Mucosa of descending colon (tissue), 3 donors: ENCODE results near the gene ATP11B. TPM values are rescaled to one million over a fixed set of nuclear protein-coding genes. Genes with fewer than 3 reads are reported as not detected.
"Not testable (repeated sequence)": the region's sequence is repeated elsewhere in the genome, so short reads cannot be mapped to it uniquely, and the experiment has no call there.

ENCODE experiments used
- ATAC-seq: fragments of 200-7000 bp; cut with Tn5 transposase; one replicate; pipeline ENCODE4 v1.9.1; 2020; ENCODE audit warnings: mild to moderate bottlenecking, moderate library complexity
- DNase-seq, 3 donors: peaks; one replicate each; pipeline ENCODE4 v3.0.0-alpha.2; 2020
- H3K36me3 ChIP-seq: fragments of 200-600 bp; one replicate; pipeline ENCODE4 v1.8.0; 2021; ENCODE audit warnings: low read depth, mild to moderate bottlenecking
- H3K4me1 ChIP-seq: fragments of 200-600 bp; one replicate; pipeline ENCODE4 v1.8.0; 2021; ENCODE audit warnings: low read depth, mild to moderate bottlenecking
- H3K4me3 ChIP-seq: fragments of 200-600 bp; one replicate; pipeline ENCODE4 v1.8.0; 2021; ENCODE audit warnings: mild to moderate bottlenecking
- H3K9me3 ChIP-seq: fragments of 200-600 bp; one replicate; pipeline ENCODE4 v1.8.0; 2021; ENCODE audit warnings: mild to moderate bottlenecking
- CTCF ChIP-seq: fragments of 200-600 bp; IDR thresholded peaks from one replicate; pipeline ENCODE4 v1.8.0; 2022; ENCODE audit warnings: antibody characterized with exemption, mild to moderate bottlenecking
- intact Hi-C, 2 donors: fragments of 100-400 bp; cut with DNase I in 1 of 2; cut with micrococcal nuclease in 1 of 2; formaldehyde crosslinking; loops; one replicate each; pipeline versions ENCODE4 v1.11.0 to v1.11.1; 2022; cut with DNase I, micrococcal nuclease
- total RNA-seq, 3 donors: library from RNA; stranded (reverse); fragmentation: NEBNext Ultra II Directional in 2 of 3; extraction: Animal tissue kit (Norgen Biotek cat#: 25700) in 2 of 3; gene quantifications; one replicate each; pipeline versions ENCODE4 v1.2.1 to v1.2.4, GENCODE V29; 2021 to 2023
- donor health status: DM: no; HTN: no; CAD: no; lungs with moderate emphysema.
- donor health status: DM: no; HTN: no; CAD: no.
- donor health status: DM: no; HTN: yes; CAD: no.

ATP11B gene
- total RNA-seq, 3 donors from 2014 or later = 100 to 107 (median 102) TPM

DNA sequence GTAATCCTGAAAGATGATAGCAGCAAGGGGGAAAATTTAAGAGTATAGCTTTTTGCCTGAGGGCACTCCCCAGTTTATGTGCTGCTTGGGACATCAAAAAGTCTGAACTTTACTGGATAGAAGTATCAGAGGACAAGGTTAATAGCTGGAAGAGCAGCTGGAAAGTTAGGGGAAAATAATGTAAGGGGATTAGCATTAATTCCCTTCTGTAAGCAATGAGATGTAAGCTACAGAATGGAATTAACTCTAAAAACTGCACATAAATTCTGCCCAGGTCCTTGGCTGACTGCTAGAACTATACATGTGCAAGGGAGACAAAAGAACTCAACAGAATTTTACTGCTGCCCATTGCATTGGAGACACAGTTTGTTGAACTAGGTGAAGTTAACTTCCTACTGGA lies 55.6 kb downstream of the ATP11B start:
- H3K36me3 ChIP-seq = no peaks in the 10 kb centered on the region
- no peak for ATAC-seq
- no peaks in the 10 kb centered on the region for H3K9me3 ChIP-seq
- H3K4me3 ChIP-seq = no peak overlapping the region
- DNase-seq = no peak
- intact Hi-C loops = no loop called here
- no peaks in the 10 kb centered on the region for H3K4me1 ChIP-seq
- no peak for TF ChIP-seq CTCF

DNA sequence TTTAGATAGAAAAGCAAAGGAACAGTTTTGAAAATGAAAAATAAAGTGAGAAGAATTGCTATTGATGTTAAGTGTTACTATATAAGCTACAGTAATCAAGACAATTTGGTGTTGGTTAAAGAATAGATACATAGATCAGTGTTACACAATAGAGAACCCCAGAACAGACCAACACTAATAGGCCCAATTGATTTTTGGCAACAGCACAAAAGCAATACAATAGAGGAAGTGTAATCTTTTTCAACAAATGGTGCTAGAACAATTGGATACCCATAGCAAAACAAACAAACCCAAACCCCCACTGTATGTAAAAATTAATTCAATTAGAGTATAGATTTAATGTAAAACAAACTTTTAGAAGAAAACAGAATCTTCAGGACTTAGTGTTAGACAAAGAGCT lies 61.8 kb downstream of the ATP11B start:
- Histone ChIP-seq H3K4me3 (no peak overlapping the region), H3K36me3 (no peaks in the 10 kb centered on the region), H3K4me1 (no peaks in the 10 kb centered on the region), H3K9me3 (no peaks in the 10 kb centered on the region)
- no peak for TF ChIP-seq CTCF
- DNase-seq (no peak), ATAC-seq (no peak)
- intact Hi-C loops = no loop called here

DNA sequence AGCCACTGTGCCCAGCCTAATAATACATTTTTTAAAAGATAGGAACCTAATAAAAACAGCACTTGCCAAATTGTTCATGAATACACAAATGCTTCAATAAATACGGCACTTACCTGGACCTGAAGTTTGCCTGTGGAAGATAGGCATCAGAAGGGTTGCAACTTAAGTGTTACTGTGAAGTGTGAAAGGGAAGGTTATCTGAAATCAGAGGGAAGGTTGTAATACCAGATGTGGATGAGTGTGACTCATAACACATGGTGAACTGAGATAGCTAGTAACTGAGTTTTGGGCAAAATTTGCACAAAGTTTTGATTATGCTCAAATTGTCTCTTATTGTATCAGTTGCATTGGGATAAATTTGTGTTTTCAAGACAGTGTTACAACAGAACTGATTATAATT lies 68.0 kb downstream of the ATP11B start:
- DNase-seq = no peak
- no peak overlapping the region for H3K4me3 ChIP-seq
- ATAC-seq = no peak
- H3K4me1 ChIP-seq = no peaks in the 10 kb centered on the region
- no peaks in the 10 kb centered on the region for H3K9me3 ChIP-seq
- no peaks in the 10 kb centered on the region for H3K36me3 ChIP-seq
- intact Hi-C loops = no loop called here
- TF ChIP-seq CTCF = no peak

DNA sequence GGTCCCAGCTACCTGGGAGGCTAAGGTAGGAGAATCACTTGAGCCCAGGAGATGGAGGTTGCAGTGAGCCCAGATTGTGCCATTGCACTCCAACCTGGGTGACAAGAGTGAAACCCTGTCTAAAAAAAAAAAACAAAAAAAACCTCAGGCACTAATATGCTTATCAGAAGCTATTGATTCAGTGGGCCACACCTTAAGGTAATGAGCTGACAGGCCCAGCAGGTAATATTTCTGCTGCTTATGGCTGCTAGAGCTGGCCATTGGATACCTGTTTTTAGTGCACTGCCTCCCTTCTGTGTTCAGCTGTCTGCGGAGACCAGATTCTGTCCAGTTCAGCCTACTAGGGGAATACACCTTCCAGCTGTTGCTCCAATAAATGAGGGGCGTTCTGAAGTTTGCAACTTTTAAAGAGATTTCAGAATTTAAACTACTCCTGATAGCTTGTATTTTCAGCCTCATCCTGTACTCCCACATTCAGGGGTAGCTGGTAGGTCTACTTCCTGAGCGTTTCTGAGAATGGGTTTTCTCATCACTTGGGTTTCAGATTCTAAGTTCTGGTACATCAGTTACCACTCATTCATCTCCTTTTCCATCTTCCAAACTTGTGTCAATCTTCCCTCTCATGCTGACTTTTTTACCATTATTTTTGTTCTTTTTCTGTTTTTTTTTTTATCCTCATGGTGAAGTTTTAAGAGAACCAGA lies 69.0 kb downstream of the ATP11B start:
- H3K4me1 ChIP-seq = no peaks in the 10 kb centered on the region
- H3K4me3 ChIP-seq = no peak overlapping the region
- no peaks in the 10 kb centered on the region for H3K36me3 ChIP-seq
- no peaks in the 10 kb centered on the region for H3K9me3 ChIP-seq
- intact Hi-C loops = no loop called here
- no peak for TF ChIP-seq CTCF
- DNase-seq (no peak), ATAC-seq (no peak)

- ATAC-seq = no peak
- no peak for TF ChIP-seq CTCF
- Histone ChIP-seq H3K9me3 (no peaks in the 10 kb centered on the region), H3K36me3 (no peaks in the 10 kb centered on the region), H3K4me1 (no peaks in the 10 kb centered on the region), H3K4me3 (no peak overlapping the region)
- intact Hi-C loops = no loop called here
- no peak for DNase-seq
Measured at GRCh38 chr3:182869059-182869458, 75.8 kb downstream of the ATP11B start.

DNA sequence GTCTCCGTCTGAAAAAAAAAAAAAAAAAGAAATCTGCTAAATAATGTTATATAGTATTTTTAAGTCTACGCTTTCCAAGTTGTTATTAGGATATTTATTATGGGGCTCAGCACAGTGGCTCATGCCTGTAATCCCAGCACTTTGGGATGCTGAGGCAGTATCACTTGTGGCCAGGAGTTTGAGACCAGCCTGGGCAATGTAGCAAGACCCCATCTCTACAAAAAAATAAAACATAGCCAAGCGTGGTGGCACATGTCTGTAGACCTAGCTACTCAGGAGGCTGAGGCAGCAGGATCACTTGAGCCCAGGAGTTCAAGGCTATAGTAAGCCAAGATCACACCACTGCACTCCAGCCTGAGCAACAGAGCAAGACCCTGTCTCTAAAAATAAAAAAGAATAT lies 77.6 kb downstream of the ATP11B start:
- H3K36me3 ChIP-seq, H3K4me1 ChIP-seq, ATAC-seq, H3K9me3 ChIP-seq, intact Hi-C loops, DNase-seq, H3K4me3 ChIP-seq: not testable (repeated sequence)
